SK-MEL-5 (cell line): ENCODE results near the gene RALGPS2. TPM values are rescaled to one million over a fixed set of nuclear protein-coding genes. Genes with fewer than 3 reads are reported as not detected.

Experiments
- DNase-seq: peaks from one replicate; pipeline ENCODE4 v3.0.0-alpha.2; 2016; ENCODE audit warnings: low read depth, low spot score
- in situ Hi-C: cut with HindIII; loops from 2 replicates; pipeline ENCODE4 v1.10.0; 2016; ENCODE audit warnings: low sequenced_read_pairs, high pct_unique_total_duplicates, low pct_unique_long_range_greater_than_20kb
- polyA plus RNA-seq, 2 experiments: library from polyadenylated mRNA; depleted of rRNA; stranded (reverse); fragments of >200 nt; gene quantifications; 2 replicates each; pipeline ENCODE4 v1.2.3, GENCODE V29; 2015
- total RNA-seq: library from RNA; depleted of rRNA; stranded (reverse); fragments of >200 nt; shearing (Covaris generic); gene quantifications from 2 replicates; pipeline ENCODE4 v1.2.3, GENCODE V29; 2014; rRNA removed

Gene RALGPS2, protein sequence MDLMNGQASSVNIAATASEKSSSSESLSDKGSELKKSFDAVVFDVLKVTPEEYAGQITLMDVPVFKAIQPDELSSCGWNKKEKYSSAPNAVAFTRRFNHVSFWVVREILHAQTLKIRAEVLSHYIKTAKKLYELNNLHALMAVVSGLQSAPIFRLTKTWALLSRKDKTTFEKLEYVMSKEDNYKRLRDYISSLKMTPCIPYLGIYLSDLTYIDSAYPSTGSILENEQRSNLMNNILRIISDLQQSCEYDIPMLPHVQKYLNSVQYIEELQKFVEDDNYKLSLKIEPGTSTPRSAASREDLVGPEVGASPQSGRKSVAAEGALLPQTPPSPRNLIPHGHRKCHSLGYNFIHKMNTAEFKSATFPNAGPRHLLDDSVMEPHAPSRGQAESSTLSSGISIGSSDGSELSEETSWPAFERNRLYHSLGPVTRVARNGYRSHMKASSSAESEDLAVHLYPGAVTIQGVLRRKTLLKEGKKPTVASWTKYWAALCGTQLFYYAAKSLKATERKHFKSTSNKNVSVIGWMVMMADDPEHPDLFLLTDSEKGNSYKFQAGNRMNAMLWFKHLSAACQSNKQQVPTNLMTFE
- 14.7 and 22.1 TPM in 2 replicates for total RNA-seq
- 8.2 and 10.9 TPM in 2 replicates for polyA plus RNA-seq (2015; cell fraction: cytosol; rRNA removed)
- 55.6 and 71.6 TPM in 2 replicates for polyA plus RNA-seq (2015; cell fraction: nucleus; rRNA removed)

DNA sequence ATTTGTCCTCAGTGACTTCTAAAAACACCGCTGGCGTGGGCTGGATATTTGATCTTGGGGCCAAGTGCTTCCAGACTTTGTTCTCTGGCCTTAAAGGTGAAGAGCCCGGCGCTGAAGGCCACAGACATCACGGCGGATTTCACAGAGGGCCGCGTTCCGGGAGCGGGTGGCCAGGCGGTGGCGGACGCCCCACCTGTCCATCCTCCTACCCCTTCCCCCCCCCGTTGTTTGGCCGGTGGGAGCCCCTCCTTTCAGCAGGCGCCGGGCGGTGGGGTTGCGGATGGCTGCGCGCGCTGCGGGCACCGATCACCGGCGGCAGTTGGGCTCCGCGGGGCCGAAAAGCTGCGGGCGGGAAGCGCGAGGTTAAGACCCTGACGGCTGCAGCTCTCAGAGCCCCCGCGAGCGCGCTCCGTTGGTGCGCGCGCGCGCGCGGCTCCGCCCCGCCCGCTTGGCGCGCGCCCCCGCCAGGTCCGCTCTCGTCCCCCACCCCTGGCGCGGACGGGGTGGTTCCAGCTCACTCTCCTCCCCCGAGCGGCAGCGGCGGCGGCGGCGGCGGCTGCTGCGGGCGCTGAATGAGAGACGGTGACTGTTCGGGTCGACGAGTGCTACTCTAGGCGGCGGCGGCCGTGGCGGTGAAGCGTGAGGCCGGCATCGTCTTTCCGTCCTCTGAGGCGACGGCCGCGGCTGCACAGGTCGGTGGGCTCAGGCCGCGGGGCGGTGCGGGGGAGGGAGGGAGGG lies at the start of gene RALGPS2:
Gene RALGPS2, plus strand, starts transcription at position 517 of the 738 bp plus-strand sequence. CDS start 51,521 bp downstream, outside the sequence.
- DNase-seq = peak; percentile 77
- in situ Hi-C loops = no loop called here

DNA sequence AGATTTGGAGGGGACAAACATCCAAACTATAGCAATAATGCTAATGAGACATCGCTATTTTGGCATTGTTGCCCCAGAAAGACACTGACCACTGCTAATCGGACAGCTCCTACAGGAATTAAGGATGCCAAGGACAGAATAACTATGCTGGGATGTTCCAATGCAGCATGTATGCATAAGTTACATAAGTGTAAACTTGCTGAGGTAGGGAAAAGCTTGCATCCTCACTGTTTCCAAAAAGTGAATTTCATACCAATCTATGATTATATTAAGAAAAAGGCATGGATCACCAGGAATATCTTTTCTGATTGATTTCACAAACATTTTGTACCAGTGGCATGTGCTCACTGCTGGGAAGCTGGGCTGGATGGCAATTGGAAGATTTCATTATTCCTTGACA lies 45.8 kb upstream of the RALGPS2 start:
- in situ Hi-C loops = no loop called here

DNA sequence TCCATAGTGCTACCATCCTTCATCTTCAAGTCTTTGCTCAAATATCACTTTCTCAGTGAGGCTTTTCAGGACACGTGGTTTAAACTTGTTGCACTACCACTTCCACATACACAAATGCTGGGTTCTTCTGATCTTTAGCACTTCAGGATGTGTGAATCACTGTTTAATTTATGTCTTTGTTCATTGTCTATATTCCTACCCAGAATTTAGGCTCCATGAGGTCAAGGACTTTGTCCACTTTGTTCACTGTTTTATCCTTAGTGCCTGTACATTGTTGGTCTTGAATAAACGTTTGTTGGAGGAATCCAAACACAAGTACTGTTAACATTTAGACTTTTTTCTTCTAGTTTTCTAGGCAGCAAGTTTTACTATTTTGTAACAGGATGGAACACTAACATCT lies 42.6 kb upstream of the RALGPS2 start:
- in situ Hi-C loops = no loop called here
- peak; percentile 74 for DNase-seq

More for the DNA sequence above, 45.8 kb upstream of the RALGPS2 start:
- DNase-seq = no peak

DNA sequence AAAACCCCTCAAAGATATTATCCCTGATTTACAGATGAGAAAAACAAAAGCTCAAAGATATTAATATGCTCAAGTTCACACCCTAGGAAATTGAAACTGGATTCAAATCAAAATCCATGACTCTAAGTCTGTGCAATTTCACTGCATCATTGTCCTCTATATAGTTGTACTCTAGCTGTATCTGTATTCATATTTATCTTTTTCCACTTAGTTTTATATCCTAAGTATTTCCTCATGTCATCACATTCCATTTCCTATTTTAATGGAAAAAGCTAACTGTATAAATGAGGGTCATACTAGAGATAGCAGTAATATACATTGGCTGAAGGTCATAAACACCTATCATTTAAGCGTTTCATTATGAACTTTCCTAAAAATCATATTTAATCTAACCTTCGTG lies 42.2 kb upstream of the RALGPS2 start:
- DNase-seq = no peak
- in situ Hi-C loops = no loop called here

DNA sequence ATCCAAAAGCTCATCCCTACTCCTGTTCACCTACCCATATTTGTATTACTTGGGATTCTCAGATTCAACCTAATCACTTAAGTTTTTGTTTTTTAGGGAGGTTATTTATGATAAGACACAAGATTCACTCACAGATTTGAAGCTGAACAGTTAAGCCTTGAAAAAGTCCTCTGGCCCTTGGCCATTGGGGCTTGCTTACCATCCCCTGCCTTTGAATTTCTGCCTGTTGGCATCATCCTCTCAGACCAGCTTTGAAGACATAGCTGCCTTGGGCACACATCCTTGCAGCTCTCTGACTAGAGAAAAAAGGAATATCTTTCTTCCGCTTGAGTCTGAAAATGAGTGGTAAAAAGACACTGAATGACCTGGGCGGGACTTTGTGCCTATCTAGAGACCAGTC lies 41.8 kb upstream of the RALGPS2 start:
- in situ Hi-C loops = no loop called here

DNA sequence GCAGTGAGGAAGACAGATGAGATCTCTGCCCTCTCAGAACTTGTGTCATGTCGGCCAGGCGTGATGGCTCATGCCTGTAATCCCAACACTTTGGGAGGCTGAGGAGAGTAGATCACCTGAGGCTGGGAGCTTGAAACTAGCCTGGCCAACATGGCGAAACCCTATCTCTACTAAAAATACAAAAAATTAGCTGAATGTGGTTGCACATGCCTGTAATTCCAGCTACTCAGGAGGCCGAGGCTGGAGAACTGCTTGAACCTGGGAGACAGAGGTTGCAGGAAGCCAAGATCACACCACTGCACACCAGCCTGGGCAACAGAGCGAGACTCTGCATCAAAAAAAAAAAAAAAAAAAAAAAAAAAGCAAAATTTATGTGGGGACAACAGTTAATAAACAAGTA lies 40.9 kb upstream of the RALGPS2 start:
- in situ Hi-C loops = no loop called here
- no peak for DNase-seq

More for the DNA sequence above, 41.8 kb upstream of the RALGPS2 start:
- no peak for DNase-seq

DNA sequence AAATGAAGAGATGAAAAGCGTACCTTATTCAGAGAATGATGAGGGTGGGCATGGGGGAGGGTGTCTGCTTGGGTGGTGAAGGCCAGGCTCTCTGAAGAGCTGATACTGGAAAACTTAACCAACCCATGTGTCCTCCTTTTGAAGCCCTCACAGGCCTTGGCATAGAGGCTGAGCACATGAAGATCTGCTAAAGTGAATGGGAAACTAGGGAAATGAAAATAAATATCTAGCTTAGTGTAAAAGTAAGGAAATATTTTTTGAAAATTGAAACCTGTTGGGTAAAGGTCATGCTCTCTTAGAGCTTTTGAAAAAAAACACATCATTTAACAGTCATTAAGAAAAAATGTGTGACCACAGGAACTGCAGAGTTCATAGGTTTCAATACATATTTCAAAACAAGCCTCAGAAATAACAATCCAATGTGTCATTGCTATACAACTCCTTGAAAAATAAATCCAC lies 40.5 kb upstream of the RALGPS2 start:
- DNase-seq = peak; percentile 10
- in situ Hi-C loops = no loop called here

DNA sequence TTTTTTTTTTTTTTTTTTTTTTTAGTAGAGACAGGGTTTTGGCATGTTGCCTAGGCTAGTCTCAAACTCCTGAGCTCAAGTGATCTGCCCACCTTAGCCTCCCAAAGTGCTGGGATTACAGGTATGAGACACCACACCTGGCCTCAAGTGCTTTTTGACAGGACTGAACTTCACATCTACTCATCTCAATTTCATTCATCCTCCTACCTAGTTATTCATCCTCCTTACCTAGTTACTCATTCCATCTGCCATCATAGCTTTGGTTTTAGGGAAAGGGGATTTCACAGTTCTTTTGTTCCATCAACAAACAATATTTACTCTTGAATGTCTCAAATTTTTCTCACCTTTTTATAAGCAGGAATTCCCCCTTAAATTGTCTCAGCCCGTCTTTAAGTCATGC lies 38.6 kb upstream of the RALGPS2 start:
- no peak for DNase-seq
- in situ Hi-C loops = no loop called here

DNA sequence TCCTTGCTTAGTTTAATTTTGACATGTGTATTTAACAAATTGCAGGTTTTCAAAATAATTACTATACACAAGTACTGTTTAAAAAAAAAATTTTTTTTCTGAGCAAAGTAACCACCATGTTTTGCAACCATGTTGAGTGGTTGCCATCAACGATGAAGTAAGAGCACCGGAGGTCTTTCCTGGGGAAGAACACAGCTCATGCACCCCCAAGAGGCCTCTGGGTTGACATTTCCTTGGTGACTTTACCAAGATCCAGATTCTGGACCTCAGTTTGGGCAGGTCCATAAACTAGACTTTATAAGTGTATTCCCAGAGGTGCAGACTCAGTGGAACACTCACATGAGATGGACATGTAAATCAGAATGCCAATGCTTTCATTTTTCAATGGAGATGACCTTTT lies 36.8 kb upstream of the RALGPS2 start:
- in situ Hi-C loops = no loop called here
- DNase-seq = no peak

DNA sequence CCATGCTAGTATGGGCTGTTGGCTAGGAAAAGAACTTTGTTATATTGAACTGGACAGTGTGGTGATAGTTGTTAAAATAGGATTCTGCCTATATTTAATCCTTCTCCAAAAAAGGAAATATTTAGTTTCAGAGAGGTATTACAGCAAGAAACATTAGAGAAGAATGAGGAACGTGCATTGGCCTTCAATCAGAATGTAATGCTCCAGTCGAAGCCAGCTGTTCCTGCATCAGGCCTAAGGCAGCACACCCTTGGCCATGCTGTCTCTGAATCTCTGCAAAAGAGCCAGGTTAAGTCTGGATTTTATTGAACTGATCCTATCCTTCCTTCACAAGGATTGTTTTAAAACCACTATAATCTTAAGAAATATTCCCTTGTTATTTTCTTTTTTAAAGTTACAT lies 35.3 kb upstream of the RALGPS2 start:
- DNase-seq = no peak
- in situ Hi-C loops = no loop called here

DNA sequence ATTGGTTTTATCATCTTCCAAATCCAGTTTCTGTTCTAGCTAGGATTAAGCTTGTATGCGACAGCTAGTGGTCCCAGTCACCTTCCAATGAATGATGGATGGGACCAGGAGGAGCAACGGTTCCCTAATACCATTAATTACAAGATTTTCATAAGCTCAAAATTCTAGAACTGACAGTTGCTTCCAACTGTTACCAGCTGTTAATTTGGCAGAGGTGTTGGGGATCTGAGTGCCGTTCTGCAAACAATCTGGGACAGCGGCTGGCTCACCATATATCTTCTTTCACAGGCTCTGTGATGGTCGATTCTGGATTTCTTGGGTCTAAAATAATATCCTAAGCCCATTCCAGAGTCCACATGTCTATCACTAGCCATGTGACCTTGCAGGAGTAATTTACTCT lies 34.5 kb upstream of the RALGPS2 start:
- no peak for DNase-seq
- in situ Hi-C loops = no loop called here

DNA sequence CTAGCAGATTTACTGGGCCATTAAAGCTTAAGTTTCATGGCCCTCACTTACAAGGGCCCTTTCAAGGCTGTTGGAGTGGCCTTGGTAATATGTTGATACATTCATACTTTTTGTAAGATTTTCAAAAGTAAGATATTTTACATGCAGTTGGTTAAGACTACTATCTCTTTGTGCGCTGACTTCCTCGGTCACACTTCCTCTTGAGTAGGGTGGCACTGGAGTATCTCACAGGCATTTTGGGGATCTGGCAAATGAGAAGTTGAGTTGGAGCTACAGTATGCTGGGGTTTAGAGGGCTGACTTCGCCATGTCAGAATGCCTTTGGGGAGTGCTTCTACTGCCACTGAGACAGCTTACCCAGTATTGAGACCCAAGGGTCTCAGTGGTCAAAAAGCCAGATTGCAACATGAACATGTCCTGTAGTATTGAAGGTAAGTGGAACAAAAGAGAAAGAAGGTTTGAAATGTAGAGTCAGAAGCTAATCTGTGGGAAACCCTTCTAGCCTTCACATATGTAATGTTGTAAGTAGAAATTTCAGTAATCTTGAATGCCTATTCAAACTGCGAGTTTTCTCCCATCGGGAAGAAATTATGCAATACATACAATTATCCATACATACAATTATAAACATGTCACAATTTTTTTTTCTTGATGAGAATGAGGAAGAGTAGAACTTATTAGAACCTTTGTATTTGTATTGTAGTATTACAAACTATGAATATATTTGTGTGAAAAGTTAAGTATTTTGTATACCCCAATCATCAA lies 32.3 kb upstream of the RALGPS2 start:
- in situ Hi-C loops = no loop called here
- no peak for DNase-seq

DNA sequence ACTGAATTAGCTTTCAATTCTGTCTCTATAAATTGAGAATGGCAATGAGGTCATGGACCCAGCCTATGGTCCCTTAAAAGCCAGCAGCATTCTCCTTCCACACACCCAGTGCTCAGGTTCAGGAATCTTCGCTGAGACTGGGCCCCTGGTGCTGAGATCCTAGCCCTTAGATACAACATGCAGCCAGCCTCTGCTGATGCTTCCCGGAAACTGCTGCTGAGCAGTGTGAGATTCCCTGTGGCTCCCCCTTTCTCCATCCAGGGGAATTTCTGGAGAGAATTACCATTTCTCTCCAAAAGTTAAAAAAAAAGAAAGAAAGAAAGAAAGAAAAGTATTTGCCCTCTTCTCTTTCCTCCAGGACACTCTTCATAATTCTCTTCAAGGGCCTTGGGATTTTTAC lies 31.7 kb upstream of the RALGPS2 start:
- in situ Hi-C loops = no loop called here
- no peak for DNase-seq

DNA sequence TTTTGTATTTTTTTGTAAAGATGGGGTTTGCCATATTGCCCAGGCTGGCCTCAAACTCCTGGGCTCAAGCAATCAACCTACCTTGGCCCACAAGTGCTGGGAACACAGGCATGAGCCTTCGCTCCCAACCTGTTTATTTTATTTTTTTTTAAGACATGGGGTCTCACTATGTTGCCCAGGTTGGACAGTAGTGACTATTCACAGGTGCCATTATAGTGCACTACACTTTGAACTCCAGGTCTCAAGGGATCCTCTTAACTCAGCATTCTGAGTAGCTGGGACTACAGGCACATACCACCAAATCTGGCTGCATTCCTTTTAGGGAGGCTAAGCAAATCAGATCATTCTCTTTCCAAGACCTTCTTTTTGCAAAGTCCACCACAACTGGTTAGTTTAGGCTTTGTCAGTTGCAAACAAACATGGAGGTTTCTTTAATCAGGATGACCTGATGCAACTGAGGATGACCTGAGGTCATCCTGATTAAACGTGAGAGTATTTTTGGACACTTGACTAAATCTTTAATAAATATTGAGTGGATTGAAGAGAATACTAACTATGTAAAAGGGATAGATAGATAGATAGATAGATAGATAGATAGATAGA lies 30.0 kb upstream of the RALGPS2 start:
- DNase-seq = no peak
- in situ Hi-C loops = no loop called here

DNA sequence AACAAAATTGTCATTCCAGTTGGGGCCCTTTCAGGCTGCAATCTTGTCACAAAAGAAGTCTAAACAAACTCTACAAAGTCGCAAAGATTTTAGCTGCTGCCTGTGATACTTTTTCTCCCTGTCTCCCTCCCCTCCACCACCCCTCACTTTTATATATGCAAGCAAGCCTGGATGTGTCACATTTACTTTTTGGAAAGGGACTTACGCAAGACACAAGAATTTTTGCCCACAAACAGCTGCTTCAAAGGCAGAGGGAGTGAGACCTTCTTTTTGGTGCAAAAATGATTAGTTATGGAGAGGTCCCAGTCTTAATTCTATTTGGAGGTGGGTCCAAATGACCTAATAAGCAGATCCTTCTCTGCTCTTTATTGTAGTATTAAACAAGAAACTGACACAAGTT lies 22.9 kb upstream of the RALGPS2 start:
- no peak for DNase-seq
- in situ Hi-C loops = no loop called here

DNA sequence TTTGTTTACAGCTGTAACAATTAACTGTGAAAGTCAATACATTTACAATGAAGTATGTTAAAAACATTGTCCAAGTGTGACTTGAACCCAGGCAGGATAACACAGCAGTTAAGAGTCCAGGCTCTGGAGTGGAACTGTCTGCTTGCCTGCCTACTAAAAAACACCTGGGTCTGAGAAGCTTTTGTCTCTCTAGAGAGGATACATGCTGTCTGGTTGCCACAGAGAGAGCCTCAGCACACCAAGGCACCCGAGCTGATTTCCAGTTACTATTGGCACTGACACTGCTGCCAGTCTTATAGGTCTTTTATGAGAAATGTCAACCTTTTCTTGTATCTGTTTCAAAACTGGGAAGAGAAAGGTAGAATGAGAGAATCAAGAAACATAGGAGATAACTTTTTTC lies 20.2 kb upstream of the RALGPS2 start:
- DNase-seq = no peak
- in situ Hi-C loops = no loop called here

DNA sequence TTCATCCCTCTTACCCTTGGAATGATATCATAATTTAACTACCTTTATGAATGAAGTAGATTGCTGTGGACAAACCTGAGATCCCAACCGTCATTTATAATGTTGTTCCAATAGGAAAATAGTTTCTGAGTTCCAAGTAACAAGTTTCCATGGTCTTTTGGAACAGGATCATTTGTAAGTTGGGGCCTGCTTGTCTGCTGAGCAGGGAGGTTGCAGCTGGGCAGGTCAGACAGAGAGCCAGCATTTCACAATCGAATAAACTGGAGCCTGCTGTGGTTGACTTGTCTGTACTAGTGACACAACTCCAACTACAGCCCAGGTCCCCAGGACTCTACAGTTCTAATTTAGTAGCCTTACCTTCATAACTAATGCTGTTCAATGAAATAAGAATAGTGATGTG lies 18.6 kb upstream of the RALGPS2 start:
- DNase-seq = no peak
- in situ Hi-C loops = no loop called here
